ENCODE data around the gene HIF1AN.

DNA sequence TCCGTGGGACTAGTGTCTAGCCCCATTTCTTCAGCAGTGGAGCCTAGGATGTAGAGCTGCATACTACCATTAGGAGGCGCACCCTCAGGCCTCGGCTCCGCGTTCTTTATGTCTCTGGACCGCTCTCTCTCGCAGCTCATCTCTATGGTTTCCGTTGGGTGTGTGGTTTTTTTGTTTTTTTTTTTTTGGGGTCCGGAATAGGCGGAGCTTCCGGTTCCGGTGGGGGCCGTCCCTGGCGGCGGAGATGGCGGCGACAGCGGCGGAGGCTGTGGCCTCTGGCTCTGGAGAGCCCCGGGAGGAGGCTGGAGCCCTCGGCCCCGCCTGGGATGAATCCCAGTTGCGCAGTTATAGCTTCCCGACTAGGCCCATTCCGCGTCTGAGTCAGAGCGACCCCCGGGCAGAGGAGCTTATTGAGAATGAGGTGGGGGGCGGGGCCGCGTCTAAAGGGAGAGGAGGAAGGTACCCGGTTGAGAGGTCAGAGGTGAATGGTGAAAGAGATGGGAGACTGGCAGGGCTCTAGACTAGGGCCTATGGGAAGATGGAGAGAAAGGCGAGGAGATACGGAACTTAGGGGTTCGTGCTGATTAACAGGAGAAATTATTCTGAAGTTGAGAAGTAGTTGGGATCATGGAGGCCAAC is at the start of gene HIF1AN:
- TF ChIP-seq, protein P1, sequence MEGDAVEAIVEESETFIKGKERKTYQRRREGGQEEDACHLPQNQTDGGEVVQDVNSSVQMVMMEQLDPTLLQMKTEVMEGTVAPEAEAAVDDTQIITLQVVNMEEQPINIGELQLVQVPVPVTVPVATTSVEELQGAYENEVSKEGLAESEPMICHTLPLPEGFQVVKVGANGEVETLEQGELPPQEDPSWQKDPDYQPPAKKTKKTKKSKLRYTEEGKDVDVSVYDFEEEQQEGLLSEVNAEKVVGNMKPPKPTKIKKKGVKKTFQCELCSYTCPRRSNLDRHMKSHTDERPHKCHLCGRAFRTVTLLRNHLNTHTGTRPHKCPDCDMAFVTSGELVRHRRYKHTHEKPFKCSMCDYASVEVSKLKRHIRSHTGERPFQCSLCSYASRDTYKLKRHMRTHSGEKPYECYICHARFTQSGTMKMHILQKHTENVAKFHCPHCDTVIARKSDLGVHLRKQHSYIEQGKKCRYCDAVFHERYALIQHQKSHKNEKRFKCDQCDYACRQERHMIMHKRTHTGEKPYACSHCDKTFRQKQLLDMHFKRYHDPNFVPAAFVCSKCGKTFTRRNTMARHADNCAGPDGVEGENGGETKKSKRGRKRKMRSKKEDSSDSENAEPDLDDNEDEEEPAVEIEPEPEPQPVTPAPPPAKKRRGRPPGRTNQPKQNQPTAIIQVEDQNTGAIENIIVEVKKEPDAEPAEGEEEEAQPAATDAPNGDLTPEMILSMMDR (IDR thresholded peaks at IDR 0.05 in 8 of 11, conservative IDR thresholded peaks at IDR 0.05 in 3 of 11) = peak; percentile 91 to 98 (median 96)
- TF ChIP-seq POLR2A (IDR thresholded peaks at IDR 0.05) (peak in 2 of 3 donors; percentile 48 to 51), POLR2AphosphoS5 (IDR thresholded peaks at IDR 0.05) (peak; percentile 94 to 96 (median 96))
